Astrocyte (in vitro differentiated cells and primary cell): ENCODE results near the gene PCYT1A. TPM values are rescaled to one million over a fixed set of nuclear protein-coding genes. Genes with fewer than 3 reads are reported as not detected.

Source experiments
- DNase-seq: peaks from one replicate; pipeline ENCODE4 v3.0.0-alpha.2; 2010; ENCODE audit warnings: low read depth
- FAIRE-seq: peaks from 2 replicates; lab custom pipeline; 2011; peaks lifted over from hg19 to GRCh38; lab: Jason Lieb, UNC
- H2AFZ ChIP-seq: 2 replicates; pipeline ENCODE4 v1.6.0; 2012; ENCODE audit warnings: low read depth, low read length, inconsistent platforms
- H3K27ac ChIP-seq: 2 replicates; pipeline ENCODE4 v1.5.1; 2011; ENCODE audit warnings: low read depth, low read length, inconsistent platforms
- H3K27me3 ChIP-seq: 2 replicates; pipeline ENCODE4 v1.6.0; 2011; ENCODE audit warnings: low read length, inconsistent platforms; ENCODE audit not compliant: insufficient read depth
- H3K36me3 ChIP-seq: 2 replicates; pipeline ENCODE4 v1.5.1; 2011; ENCODE audit warnings: low read length, inconsistent platforms; ENCODE audit not compliant: insufficient read depth
- H3K4me1 ChIP-seq: 2 replicates; pipeline ENCODE4 v1.5.1; 2011; ENCODE audit warnings: low read length, inconsistent platforms; ENCODE audit not compliant: insufficient read depth
- H3K4me2 ChIP-seq: 2 replicates; pipeline ENCODE4 v1.6.0; 2012; ENCODE audit warnings: low read length, inconsistent platforms
- H3K4me3 ChIP-seq: 2 replicates; pipeline ENCODE4 v1.5.1; 2011; ENCODE audit warnings: low read depth, mild to moderate bottlenecking, low read length, inconsistent platforms; ENCODE audit not compliant: insufficient read depth
- H3K79me2 ChIP-seq: 2 replicates; pipeline ENCODE4 v1.6.0; 2012; ENCODE audit warnings: mild to moderate bottlenecking, low read length, inconsistent platforms; ENCODE audit not compliant: insufficient read depth
- H3K9ac ChIP-seq: 2 replicates; pipeline ENCODE4 v1.6.0; 2012; ENCODE audit warnings: mild to moderate bottlenecking, low read length, inconsistent platforms
- H3K9me3 ChIP-seq: 2 replicates; pipeline ENCODE4 v1.5.1; 2012; ENCODE audit warnings: low read depth, mild to moderate bottlenecking, low read length, inconsistent platforms; ENCODE audit not compliant: insufficient read depth
- H4K20me1 ChIP-seq: 2 replicates; pipeline ENCODE4 v1.6.0; 2012; ENCODE audit warnings: low read length, inconsistent platforms; ENCODE audit not compliant: insufficient read depth
- H3K27ac Mint-ChIP-seq: one replicate; pipeline ENCODE4 v1.8.0; 2021; ENCODE audit warnings: mild to moderate bottlenecking, mixed read lengths; ENCODE audit not compliant: unreplicated experiment
- H3K27me3 Mint-ChIP-seq: one replicate; pipeline ENCODE4 v1.8.0; 2021; ENCODE audit warnings: low read depth, mixed read lengths; ENCODE audit not compliant: unreplicated experiment
- H3K36me3 Mint-ChIP-seq: one replicate; pipeline ENCODE4 v1.8.0; 2021; ENCODE audit warnings: low read depth, mixed read lengths; ENCODE audit not compliant: unreplicated experiment
- H3K4me1 Mint-ChIP-seq: one replicate; pipeline ENCODE4 v1.8.0; 2021; ENCODE audit warnings: low read depth, mixed read lengths; ENCODE audit not compliant: unreplicated experiment
- H3K4me3 Mint-ChIP-seq: one replicate; pipeline ENCODE4 v1.8.0; 2021; ENCODE audit warnings: mild to moderate bottlenecking, moderate library complexity, mixed read lengths; ENCODE audit not compliant: unreplicated experiment
- H3K9me3 Mint-ChIP-seq: one replicate; pipeline ENCODE4 v1.8.0; 2021; ENCODE audit warnings: mild to moderate bottlenecking, mixed read lengths; ENCODE audit not compliant: unreplicated experiment
- EZH2 ChIP-seq: IDR thresholded peaks from 2 replicates; pipeline ENCODE4 v1.6.1; 2012; ENCODE audit warnings: mild to moderate bottlenecking, low read length, inconsistent platforms; ENCODE audit not compliant: insufficient read depth
- total RNA-seq: library from RNA; stranded (reverse); gene quantifications from 2 replicates; pipeline ENCODE4 v1.2.1, GENCODE V29; 2021
- TF ChIP-seq, protein P1 (sequence below): IDR thresholded peaks from 2 replicates; pipeline ENCODE4 v1.5.1; 2011; ENCODE audit warnings: low read depth, mild to moderate bottlenecking, inconsistent platforms, low read length, moderate library complexity; ENCODE audit not compliant: insufficient read depth

PCYT1A gene
- total RNA-seq, 1 donor from 2014 or later: 92.6 TPM

DNA sequence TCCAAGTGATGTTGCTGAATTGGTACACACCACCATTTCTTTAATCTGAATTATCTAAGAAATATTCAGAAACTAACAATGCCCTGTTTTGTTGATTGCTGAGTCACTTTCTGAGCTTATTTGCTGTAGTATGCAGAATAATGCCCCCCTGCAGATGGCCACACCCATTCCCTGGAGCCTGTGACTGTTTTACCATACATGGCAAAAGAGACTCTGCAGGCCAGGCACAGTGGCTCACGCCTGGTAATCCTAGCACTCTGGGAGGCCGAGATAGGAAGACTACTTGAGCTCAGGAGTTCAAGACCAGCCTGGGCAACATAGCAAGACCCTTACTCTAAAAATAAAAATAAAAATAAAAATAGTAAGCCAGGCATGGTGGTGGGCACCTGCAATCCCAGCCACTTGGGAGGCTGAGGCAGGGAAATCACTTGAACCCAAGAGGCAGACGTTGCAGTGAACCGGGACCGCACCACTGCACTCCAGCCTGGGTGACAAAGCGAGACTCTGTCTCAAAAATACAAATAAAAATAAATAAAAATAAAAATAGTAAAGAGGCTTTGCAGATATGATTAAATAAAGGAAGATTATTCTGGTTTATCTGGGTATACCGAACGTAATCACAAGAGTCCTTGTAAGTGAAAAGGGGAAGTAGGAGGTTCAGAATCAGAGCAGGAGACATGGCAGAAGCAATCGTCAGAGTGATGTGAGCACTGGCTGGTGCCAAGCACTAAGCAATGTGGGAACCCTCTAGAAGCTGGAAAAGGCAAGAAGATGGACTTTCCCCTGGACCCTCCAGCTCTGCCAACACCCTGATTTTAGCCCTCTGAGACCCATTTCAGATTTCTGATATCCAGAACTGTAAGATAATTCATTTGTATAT, 19.0 kb downstream of the PCYT1A start:
- H3K4me3 ChIP-seq: no peak overlapping the region
- no peaks in the 10 kb centered on the region for H3K27me3 ChIP-seq
- H3K79me2 ChIP-seq: peaks cover 39% of the 10 kb centered on the region
- peak overlapping the region; percentile 34 for H3K27ac Mint-ChIP-seq
- H3K4me3 Mint-ChIP-seq: no peak overlapping the region
- no peak for FAIRE-seq
- no peak overlapping the region for H2AFZ ChIP-seq
- TF ChIP-seq, protein P1, sequence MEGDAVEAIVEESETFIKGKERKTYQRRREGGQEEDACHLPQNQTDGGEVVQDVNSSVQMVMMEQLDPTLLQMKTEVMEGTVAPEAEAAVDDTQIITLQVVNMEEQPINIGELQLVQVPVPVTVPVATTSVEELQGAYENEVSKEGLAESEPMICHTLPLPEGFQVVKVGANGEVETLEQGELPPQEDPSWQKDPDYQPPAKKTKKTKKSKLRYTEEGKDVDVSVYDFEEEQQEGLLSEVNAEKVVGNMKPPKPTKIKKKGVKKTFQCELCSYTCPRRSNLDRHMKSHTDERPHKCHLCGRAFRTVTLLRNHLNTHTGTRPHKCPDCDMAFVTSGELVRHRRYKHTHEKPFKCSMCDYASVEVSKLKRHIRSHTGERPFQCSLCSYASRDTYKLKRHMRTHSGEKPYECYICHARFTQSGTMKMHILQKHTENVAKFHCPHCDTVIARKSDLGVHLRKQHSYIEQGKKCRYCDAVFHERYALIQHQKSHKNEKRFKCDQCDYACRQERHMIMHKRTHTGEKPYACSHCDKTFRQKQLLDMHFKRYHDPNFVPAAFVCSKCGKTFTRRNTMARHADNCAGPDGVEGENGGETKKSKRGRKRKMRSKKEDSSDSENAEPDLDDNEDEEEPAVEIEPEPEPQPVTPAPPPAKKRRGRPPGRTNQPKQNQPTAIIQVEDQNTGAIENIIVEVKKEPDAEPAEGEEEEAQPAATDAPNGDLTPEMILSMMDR: no peak
- no peak for TF ChIP-seq EZH2
- DNase-seq: peak; percentile 60
- no peaks in the 10 kb centered on the region for H3K27me3 Mint-ChIP-seq
- peaks cover 9% of the 10 kb centered on the region for H3K4me1 Mint-ChIP-seq
- H3K9me3 Mint-ChIP-seq: no peaks in the 10 kb centered on the region
- no peak overlapping the region for H3K9ac ChIP-seq
- peaks cover 12% of the 10 kb centered on the region for H3K36me3 ChIP-seq
- H3K27ac ChIP-seq: peak overlapping the region; percentile 43
- H3K9me3 ChIP-seq: no peaks in the 10 kb centered on the region
- peaks cover 11% of the 10 kb centered on the region for H3K4me1 ChIP-seq
- H4K20me1 ChIP-seq: peaks cover 21% of the 10 kb centered on the region
- H3K36me3 Mint-ChIP-seq: peaks cover 13% of the 10 kb centered on the region
- H3K4me2 ChIP-seq: no peak overlapping the region

DNA sequence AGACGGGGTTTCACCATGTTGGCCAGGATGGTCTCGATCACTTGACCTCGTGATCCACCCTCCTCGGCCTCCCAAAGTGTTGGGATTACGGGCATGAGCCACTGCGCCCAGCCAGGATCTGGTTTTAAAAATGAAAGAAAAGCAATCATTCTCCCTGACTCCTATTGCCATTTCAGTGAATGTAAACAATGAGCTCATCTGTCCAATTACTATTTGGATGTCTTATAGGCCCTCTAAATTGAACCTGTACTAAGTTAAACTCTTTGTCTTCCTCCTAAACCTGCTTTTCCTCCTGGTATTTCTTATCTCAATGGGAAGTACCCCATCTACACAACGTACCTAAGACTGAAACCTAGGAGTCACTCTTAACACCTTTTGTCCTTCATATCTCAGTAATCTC, 23.7 kb downstream of the PCYT1A start:
- Mint-ChIP-seq H3K27ac (peak overlapping the region; percentile 20), H3K27me3 (no peaks in the 10 kb centered on the region), H3K9me3 (peaks cover 2% of the 10 kb centered on the region), H3K4me1 (peaks cover 3% of the 10 kb centered on the region), H3K4me3 (no peak overlapping the region), H3K36me3 (peaks cover 10% of the 10 kb centered on the region)
- no peak overlapping the region for H3K4me3 ChIP-seq
- H3K9me3 ChIP-seq: no peaks in the 10 kb centered on the region
- no peak for FAIRE-seq
- H3K36me3 ChIP-seq: peaks cover 18% of the 10 kb centered on the region
- peaks cover 9% of the 10 kb centered on the region for H3K4me1 ChIP-seq
- TF ChIP-seq EZH2: no peak
- TF ChIP-seq, protein P1: no peak
- H3K27me3 ChIP-seq: no peaks in the 10 kb centered on the region
- DNase-seq: no peak
- no peak overlapping the region for H3K27ac ChIP-seq
- peaks cover 46% of the 10 kb centered on the region for H3K79me2 ChIP-seq
- no peak overlapping the region for H3K4me2 ChIP-seq
- H2AFZ ChIP-seq: no peak overlapping the region
- H3K9ac ChIP-seq: no peak overlapping the region
- H4K20me1 ChIP-seq: peaks cover 24% of the 10 kb centered on the region

GRCh38 chr3:196260784-196261183, 26.7 kb downstream of the PCYT1A start:
- Histone ChIP-seq H3K79me2 (peaks cover 50% of the 10 kb centered on the region), H4K20me1 (peaks cover 29% of the 10 kb centered on the region), H2AFZ (no peak overlapping the region), H3K4me1 (no peaks in the 10 kb centered on the region), H3K36me3 (peaks cover 15% of the 10 kb centered on the region), H3K27me3 (no peaks in the 10 kb centered on the region), H3K27ac (no peak overlapping the region), H3K4me3 (no peak overlapping the region), H3K4me2 (no peak overlapping the region), H3K9ac (no peak overlapping the region), H3K9me3 (no peaks in the 10 kb centered on the region)
- FAIRE-seq: no peak
- no peak for DNase-seq
- Mint-ChIP-seq H3K27ac (no peak overlapping the region), H3K27me3 (no peaks in the 10 kb centered on the region), H3K4me1 (no peaks in the 10 kb centered on the region), H3K36me3 (peaks cover 12% of the 10 kb centered on the region), H3K4me3 (no peak overlapping the region), H3K9me3 (peaks cover 2% of the 10 kb centered on the region)
- TF ChIP-seq, protein P1: no peak
- TF ChIP-seq EZH2: no peak
